ENCODE data around the gene PRDX1.
A peak's percentile ranks its signal among the peaks of the same experiment; 100 is the strongest.
"Not testable (repeated sequence)": the region's sequence is repeated elsewhere in the genome, so short reads cannot be mapped to it uniquely, and the experiment has no call there.

The PRDX1 gene

GRCh38 chr1:45535988-45536766, 14.5 kb upstream of the PRDX1 start:
- DNase-seq (ENCODE audit: low read depth in 2 of 2) = no peak

GRCh38 chr1:45531873-45532272, 10.2 kb upstream of the PRDX1 start:
- DNase-seq (ENCODE audit: low read depth in 2 of 2) = no peak

- DNase-seq (ENCODE audit: low read depth in 2 of 2) = no peak
These were observed 9.0 kb upstream of the PRDX1 start for GRCh38 chr1:45530632-45531135.

- no peak for DNase-seq (ENCODE audit: low read depth in 2 of 2)
These were observed 4.5 kb upstream of the PRDX1 start for GRCh38 chr1:45526135-45526644.

- not testable (repeated sequence) for DNase-seq (ENCODE audit: low read depth in 2 of 2)
These were observed 2.3 kb upstream of the PRDX1 start for GRCh38 chr1:45523975-45524374.

GRCh38 chr1:45523516-45523915, 1.8 kb upstream of the PRDX1 start:
- not testable (repeated sequence) for DNase-seq (ENCODE audit: low read depth in 2 of 2)

- DNase-seq (ENCODE audit: low read depth in 2 of 2) = no peak
These were observed 830 bp upstream of the PRDX1 start for GRCh38 chr1:45522324-45523104.

GRCh38 chr1:45519774-45520173, 1.9 kb downstream of the PRDX1 start:
- DNase-seq (ENCODE audit: low read depth in 2 of 2) = not testable (repeated sequence)

GRCh38 chr1:45518910-45519309, 2.8 kb downstream of the PRDX1 start:
- no peak for DNase-seq (ENCODE audit: low read depth in 2 of 2)

- not testable (repeated sequence) for DNase-seq (ENCODE audit: low read depth in 2 of 2)
These were observed 3.3 kb downstream of the PRDX1 start for GRCh38 chr1:45518366-45518765.

- DNase-seq (ENCODE audit: low read depth in 2 of 2) = no peak
These were observed 5.2 kb downstream of the PRDX1 start for GRCh38 chr1:45516465-45516864.

- DNase-seq (ENCODE audit: low read depth in 2 of 2) = no peak
These were observed 5.6 kb downstream of the PRDX1 start for GRCh38 chr1:45516036-45516435.

GRCh38 chr1:45513532-45514260, 8.0 kb downstream of the PRDX1 start:
- DNase-seq (ENCODE audit: low read depth in 2 of 2) = not testable (repeated sequence)

- peak in 1 of 2 donors; percentile 44 for DNase-seq (ENCODE audit: low read depth in 2 of 2)
These were observed 9.0 kb downstream of the PRDX1 start for GRCh38 chr1:45512641-45513054.

- DNase-seq (ENCODE audit: low read depth in 2 of 2) = no peak
These were observed 10.6 kb downstream of the PRDX1 start for GRCh38 chr1:45510972-45511527.

GRCh38 chr1:45510036-45510971, 11.4 kb downstream of the PRDX1 start:
- no peak for DNase-seq (ENCODE audit: low read depth in 2 of 2)

- no peak for DNase-seq (ENCODE audit: low read depth in 2 of 2)
These were observed 13.2 kb downstream of the PRDX1 start for GRCh38 chr1:45508295-45509151.

- no peak for DNase-seq (ENCODE audit: low read depth in 2 of 2)
These were observed 13.8 kb downstream of the PRDX1 start for GRCh38 chr1:45507893-45508292.

GRCh38 chr1:45507195-45507594, 14.5 kb downstream of the PRDX1 start:
- DNase-seq (ENCODE audit: low read depth in 2 of 2) = no peak

Measured in stimulated activated CD8-positive, alpha-beta memory T cell treated with anti-CD3 and anti-CD28 coated beads, Interleukin-2, amount 100 ng/mL, for 48 hours (primary cell).